ENCODE results near the gene PTK7.

PTK7 gene

DNA sequence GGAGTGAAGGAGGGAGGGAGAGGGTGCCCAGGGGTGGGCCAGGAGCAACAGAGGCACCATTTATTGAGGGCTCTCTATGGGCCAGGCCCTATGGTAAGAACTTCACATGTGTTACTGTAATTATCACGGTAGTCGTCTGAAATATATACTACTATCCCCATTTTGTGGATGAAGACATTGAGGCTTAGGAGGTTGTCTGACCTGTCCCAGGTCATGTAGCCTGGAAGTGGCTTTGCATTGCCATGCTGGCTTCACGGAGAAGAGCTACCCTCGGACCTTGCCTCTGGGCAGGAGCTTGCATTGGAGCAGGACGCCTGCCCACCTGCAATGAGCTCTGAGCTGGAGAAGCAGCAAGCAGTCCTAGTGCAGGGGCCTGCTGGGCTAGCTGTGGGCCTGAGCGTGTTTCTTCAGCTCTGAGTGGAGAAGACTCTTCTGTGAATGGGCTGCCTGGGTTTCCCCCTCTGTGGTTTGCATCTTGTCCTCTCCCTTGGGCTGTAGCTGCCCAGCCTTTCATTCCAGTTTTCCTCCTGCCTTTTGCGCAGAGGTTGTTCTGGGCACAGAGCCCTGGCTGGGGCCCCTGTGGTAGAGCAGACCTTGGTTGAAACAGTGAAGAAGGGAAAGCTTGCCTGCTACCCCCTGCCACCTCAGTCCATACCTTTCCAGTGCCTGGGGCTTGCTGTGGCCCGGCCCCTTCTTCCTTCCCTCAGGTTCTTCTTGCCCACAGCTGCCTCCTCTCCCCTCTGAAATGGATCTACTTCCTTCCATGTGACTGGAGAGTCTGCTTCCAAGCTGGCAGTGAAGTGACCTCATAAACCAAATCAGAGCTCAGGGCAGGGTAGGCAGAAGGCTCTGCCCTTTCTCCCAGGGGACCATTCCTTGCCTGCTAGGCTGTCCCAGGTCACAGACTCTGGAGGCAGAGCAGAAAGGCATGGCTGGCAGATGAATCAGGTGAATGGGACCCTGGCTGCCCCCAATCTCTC is 70.9 kb downstream of the PTK7 start:
- no peak for DNase-seq

DNA sequence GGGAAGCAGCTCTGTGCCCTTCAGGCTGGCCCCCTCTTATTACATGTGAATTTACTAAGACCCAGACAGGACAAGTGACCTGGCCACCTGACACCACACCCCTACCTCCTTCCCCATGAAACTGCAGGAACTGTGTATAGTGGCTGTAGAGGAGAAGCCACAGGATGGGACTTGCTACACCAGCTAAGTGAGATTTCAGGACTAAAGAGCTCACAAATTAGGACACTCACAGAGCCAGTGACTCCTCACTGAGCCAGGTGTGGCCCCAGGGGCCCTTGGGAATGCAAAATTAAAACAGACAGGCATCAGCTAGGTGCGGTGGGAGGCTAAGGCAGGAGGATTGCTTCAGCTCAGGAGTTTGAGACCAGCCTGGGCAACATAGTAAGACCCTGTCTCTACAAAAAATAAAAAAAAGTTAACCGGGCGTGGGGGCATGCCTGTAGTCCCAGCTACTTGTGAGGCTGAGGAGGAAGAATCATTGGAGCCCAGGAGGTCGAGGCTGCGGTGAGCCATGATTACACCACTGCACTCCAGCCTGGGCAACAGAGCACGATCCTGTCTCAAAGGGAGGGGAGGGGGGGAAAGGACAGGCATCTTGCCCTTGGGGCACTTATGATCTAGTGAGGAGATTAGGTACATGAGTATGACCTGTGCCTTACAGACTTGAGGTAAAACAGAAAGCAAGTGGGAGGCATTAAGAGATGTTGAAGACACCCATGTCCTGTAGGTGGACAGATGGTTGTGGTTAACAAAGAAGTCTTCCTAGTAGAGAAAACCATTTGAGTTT is 71.8 kb downstream of the PTK7 start:
- no peak for DNase-seq

DNA sequence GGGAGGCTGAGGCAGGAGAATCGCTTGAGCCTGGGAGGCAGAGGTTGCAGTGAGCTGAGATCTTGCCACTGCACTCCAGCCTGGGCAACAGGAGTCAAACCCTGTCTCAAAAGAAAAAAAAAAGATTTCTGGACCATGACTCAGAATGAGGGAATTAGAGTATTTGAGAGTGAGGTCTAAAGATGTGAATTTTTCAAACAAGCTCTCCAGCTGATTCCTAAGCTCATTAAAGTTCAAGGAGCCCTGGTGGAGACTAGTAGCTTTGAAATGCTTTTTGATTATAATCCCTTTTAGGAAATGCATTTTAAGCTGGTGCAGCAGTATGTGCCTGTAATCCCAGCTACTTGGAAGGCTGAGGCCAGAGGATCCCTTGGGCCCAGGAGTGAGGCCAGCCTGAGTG is 73.2 kb downstream of the PTK7 start:
- no peak for DNase-seq

DNA sequence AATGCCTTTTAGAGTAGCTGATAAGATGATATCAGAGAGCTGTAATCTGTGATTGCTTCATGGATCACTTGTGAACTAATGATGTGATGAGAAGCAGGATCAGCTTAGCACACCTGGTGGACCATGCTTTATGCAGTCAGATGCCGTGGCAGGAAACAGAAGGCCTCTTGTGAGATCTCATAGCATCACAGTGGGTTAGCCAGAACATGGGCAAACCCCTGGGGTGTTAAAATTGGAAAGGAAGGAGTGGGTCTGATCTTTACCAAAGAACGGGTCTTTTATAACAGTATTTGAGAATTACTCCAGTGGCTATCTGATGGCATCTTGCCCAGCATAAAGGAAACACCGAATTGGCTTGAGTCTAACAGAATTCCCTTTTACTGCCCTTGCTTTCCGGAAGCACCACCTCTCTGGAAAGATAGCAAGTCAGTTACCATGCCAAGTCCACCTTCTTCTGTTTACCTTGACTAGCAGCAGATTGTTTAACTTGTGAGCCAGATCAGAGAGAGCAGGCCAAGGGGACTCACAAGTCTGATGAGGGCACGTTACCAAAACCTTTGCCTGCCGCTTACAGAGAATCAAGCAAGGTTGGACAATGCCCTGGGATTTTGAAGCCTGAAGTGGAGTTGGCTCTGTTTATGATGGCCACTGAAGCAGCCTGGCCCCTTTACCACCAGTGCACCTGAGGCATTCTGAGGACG is 74.1 kb downstream of the PTK7 start:
- DNase-seq = no peak

DNA sequence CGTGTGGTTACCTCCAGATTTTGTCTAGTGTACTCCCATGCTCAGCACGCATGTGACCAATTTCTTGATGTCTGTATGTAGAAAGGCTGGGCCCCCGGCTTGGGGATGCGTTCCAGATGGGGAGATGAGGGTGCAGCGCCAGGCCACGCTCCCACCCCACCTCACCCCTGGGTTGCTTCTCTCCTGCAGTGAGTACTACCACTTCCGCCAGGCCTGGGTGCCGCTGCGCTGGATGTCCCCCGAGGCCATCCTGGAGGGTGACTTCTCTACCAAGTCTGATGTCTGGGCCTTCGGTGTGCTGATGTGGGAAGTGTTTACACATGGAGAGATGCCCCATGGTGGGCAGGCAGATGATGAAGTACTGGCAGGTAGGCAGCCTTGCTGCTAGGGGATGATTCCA is 83.5 kb downstream of the PTK7 start:
- DNase-seq = no peak

DNA sequence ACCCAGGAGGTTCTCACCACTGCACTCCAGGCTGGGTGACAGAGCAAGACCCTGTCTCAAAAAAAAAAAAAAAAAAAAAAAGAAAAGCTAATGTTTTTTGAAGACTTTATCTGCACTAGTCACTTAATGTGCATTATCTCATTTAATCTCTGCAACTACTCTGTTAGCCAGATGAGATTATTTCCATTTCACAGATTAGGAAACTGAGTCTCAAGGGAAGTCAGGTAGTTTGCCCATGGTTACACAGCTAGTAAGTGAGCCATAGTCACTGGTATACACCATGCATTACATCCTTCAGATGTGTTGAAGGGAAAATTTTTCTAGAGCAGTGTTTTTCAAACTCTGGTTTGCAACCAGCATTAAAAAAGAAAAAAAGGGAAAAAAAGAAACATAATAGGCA is 87.8 kb downstream of the PTK7 start:
- no peak for DNase-seq

DNA sequence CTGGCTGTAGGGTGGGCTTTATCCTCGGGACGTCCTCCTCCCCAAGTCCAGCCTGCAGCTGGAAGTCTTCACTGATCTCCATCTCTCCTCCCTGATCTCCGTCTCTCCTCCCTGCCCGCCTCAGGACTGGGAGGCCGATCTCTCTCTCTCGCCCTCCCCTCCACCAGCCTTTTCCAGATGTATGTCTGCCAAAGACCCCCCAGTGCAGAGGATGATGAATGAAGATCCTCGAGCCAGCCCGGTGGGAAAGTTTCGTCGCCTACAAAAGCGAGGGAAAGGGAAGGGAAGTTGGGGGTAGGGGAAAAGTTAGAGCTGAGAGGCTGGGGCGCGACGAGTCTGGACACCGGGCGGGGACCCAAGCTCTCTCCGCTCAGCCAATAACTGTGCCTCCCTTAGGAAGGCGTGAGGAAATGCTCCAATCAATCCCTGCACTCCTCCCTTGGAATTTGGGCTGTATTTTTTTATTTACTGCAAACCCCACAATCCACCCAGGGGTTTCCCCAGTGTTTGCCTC is 94.4 kb downstream of the PTK7 start:
- DNase-seq = no peak

DNA sequence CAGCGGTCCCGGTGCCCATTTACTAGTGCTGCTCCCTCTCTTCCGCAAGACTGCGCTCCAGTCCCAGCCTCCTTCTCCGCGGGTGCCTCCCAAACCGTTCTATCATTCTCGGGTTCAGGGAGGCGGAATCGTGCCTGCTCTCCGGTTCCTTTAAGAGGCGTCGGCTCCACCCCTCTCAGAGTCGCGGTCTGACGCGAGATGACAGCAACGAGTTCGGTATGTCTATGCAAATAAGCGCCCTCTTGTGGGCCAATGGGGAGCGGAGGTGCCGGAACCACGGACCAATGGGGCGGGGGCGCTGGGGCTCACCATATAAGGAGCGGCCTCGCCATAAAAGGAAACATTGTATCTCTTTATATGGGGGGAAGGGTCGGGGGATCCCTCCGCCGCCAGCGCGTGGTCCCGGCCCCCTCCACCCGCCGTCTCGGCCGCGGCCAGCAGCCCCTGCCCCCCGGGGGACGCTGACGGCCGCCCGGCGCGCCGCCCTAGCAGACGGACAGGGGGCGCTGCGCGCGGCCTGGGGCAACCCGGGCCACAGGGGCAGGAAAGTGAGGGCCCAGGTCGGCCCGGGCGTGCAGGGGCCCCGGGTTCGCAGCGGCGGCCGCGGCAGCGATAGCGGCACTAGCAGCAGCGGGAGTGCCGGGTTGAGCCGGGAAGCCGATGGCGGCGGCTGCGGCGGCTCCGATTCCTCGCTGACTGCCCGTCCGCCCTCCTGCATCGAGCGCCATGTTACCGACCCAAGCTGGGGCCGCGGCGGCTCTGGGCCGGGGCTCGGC is 95.0 kb downstream of the PTK7 start, which contains the start of gene SRF:
Gene SRF (plus strand): TSS at position 339 of the 776 bp plus-strand sequence. CDS start 388 bp downstream, at position 727.
- peak; percentile 94 to 98 (median 96) for DNase-seq

DNA sequence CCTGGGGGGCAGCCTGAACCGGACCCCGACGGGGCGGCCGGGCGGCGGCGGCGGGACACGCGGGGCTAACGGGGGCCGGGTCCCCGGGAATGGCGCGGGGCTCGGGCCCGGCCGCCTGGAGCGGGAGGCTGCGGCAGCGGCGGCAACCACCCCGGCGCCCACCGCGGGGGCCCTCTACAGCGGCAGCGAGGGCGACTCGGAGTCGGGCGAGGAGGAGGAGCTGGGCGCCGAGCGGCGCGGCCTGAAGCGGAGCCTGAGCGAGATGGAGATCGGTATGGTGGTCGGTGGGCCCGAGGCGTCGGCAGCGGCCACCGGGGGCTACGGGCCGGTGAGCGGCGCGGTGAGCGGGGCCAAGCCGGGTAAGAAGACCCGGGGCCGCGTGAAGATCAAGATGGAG is 95.6 kb downstream of the PTK7 start:
- DNase-seq = no peak

DNA sequence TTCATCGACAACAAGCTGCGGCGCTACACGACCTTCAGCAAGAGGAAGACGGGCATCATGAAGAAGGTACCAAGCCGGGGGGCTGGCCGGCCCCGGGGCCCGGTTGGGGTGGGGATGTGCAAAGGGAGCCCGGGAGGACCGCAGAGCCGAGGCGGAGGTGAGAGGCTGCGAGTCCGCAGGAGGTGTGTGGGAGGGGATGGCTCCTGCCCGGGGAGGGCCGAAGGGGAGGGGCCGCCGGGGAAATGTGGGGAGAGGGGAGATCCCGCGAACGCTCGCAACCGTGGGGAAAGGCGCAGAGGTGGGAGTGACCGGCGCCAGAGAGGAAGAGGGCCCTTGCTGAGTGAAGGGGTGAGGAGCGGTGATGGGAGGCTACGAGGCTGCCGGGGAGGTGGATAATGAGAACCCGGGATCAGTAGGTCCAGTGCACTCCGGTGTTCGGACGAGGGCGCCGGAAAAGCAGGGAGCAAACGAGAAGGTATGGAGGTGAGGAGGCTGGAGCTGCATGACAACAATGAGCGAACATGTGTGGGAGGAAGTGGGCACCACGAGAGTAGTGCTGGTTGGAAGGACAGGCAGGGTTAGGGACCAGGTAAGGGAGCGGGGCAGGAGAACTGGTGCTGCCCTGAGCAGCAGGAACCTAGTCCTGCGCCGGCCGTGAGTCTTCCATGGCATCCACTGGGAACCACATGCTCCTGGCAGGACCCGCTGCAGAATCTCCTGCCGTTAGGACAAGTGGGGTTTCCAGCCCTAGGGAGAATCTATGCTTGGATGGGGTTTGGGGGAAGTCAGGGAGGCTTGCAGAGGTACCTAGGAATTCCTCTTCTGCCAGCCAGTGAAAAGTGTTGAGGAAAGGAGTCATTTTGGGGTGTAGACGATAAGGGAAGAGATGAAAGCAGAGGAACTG is 96.2 kb downstream of the PTK7 start:
- DNase-seq = peak in 3 of 4 experiments; percentile 20 to 33 (median 21)

DNA sequence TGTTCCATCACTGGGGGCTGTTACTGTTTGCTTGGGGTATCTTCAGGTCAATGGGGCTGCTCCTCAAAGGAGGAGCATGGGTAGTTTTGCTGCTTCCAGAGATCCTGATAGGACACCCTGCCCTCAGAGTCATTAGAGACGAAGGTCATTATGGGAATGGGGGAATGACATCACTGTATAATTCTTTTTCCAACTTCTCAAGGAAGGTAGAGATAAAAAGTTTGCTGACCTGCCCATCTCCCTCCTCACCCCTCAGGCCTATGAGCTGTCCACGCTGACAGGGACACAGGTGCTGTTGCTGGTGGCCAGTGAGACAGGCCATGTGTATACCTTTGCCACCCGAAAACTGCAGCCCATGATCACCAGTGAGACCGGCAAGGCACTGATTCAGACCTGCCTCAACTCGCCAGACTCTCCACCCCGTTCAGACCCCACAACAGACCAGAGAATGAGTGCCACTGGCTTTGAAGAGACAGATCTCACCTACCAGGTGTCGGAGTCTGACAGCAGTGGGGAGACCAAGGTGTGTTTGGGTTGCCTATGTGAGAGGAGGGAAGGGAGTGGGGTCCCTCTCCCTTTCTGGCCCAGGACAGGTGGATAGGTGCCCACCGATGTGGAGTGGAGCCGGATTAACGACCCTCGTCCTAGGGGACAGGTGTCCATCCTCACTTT is 97.6 kb downstream of the PTK7 start:
- no peak for DNase-seq

DNA sequence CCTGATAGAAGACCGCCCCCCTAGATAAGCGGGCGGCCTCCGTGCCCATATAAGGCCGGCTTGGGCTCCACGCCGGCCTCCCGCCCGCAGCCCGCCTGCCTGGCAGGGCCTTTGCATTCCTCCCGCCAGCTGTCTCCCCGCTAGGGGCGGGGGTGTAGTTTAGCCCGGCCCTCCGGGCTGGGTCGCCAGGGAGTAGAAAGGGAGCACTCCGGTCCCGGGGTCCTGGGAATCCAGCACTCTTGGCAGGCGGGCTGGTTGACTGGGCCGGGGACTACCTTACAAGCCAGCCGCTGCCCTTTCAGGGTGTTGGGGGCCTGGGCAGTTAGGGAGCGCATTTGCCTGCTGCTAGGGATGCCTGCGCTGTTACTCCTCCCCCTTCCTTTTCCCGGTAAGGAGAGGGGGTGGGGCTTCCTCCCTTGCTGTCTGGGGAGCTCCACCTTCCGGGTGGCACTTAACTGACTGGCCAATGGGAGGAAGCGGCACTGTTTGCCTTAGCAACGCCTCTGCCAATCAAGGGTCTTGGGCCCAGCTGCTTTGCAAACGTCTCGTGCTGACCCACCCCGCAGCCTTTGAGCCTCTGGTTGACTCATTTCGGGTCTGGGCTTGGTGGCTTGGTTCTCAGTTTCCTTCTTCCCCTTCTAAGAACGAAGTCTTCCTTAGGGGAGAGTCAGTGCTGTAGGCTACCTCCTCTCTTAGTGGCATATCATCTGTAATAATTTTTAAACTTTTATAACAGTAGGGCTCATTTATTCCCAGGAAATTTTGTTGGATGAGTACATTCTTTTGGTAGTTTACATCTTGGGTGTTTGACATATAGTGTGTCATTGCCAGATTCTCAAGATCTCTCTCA is 98.4 kb downstream of the PTK7 start:
- DNase-seq = peak; percentile 74 to 92 (median 84)

DNA sequence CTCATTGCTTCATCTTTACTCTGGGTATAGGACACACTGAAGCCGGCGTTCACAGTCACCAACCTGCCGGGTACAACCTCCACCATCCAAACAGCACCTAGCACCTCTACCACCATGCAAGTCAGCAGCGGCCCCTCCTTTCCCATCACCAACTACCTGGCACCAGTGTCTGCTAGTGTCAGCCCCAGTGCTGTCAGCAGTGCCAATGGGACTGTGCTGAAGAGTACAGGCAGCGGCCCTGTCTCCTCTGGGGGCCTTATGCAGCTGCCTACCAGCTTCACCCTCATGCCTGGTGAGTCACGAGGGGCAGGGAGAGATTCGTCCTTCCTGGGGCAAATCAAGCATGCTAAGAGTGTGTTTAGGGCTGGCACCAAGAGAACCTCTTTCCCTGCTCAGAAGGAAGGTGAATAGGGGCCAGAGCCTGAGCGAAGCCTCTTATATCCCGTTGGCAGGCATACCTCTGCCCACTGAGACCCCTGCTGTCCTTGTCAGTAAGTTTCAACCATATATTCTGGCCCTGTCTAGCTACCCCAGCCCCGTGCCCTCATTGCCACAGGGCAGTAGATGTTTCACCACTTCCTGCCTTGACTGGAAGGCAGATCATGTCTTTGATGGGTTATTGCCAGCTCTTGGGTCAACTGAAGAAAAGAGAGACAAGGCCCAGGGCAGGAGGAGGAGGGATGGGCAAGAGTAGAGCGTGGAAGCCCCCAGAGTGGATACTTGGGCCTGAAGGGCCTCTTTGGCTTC is 99.7 kb downstream of the PTK7 start:
- DNase-seq = no peak

DNA sequence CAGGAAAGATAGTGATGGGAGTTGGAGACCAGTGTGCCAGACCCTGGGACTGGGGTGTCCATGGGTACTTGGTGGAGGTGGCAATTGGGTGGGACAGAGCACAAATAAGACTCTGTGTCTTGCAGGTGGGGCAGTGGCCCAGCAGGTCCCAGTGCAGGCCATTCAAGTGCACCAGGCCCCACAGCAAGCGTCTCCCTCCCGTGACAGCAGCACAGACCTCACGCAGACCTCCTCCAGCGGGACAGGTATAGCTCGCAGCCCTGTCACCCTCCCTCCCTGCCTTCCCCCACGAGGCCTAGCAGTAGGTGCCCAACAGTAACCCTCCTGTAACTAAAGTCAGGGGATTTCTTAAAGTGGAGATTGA is 100.3 kb downstream of the PTK7 start:
- DNase-seq = no peak

DNA sequence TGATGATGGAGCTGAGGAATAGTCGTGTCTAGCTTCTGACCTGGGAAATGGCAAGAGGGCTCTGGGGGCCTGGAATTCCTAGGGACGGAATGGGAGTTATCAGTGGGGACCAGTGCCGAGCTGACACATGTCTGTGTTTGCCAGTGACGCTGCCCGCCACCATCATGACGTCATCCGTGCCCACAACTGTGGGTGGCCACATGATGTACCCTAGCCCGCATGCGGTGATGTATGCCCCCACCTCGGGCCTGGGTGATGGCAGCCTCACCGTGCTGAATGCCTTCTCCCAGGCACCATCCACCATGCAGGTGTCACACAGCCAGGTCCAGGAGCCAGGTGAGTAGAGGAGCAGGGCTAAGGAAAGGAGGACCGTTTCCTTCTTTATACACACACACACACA is 102.0 kb downstream of the PTK7 start:
- DNase-seq = no peak

DNA sequence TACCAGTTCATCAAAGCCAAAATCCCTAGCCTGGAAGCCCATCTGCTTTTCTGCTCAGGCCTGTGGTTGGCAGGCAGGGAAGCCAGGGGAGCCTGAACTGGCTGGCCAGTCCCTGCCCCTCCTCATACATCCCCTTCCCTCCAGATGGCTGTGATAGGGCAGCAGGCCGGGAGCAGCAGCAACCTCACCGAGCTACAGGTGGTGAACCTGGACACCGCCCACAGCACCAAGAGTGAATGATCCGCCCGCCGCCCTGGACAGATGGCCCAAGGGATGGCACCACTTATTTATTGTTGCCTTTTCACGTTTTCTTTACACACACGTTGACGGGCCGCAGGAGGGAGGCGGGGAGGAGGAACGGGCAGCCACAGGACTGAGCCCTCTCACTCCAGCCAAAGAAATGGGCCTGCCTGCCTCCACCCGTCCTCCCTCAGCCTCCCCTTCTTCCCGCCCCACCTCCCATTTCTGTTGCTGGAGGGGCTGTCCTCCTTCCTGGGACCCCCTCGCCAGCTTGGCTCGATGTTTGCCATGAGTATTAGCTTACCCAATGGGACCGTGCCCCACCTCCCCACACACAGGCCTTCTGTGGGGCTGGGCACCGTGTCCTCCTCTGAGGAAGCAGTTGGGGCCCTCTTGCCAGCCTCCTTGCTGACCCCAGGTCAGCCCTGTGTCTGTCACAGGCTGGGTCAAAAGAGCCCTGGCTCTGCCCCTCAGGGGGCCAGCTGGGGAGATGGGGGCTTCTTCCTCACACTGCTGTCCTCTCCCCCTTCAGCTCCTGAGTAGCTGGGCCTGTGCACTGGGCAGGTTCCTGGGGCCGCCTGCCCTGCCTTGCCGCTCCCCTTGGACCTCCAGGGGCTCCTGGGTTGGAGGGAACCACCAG is 103.1 kb downstream of the PTK7 start:
- DNase-seq = no peak

DNA sequence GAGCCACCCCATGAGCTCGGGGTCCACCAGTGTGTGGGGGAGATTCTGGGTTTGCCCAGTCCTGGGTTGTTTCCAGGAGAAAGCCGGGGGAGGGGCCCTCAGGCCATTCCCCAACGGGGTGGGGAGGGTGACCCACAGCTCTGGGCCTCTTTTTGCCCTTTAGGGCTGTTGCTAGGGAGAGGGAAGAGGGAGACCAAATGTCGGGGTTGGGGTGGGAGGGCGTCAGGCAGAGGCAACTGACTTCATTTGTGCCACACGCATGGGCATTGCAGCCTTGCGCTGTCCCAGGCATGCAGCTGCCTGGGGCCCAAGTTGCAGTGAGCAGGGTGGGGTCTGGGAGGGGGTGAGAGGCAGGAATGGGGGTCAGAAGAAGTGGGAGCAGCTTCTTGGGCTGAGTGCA is 103.9 kb downstream of the PTK7 start:
- DNase-seq = no peak

DNA sequence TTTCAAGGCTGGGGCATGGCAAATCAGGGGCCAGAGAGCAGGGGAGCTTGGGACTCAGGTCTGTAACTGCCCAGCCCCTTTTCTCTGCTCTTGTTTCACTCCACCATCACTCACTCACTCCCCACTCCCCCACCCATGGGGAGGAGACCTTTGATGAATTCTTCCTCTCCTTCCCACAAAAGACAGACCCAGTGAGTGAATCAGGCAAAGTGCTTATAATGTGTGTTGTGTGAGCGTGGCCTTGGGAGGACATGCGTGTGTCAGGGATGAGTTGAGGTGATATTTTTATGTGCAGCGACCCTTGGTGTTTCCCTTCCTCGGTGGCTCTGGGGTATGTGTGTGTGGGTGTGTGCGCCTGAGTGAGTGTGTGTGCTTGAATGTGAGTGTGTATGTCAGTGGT is 104.9 kb downstream of the PTK7 start:
- DNase-seq = no peak
